GM13977 (cell line): ENCODE data around the gene PNPLA5.

Experiments used
- DNase-seq: peaks from one replicate; pipeline ENCODE4 v3.0.0; 2012; ENCODE audit warnings: low spot score
- CTCF ChIP-seq: IDR thresholded peaks from 2 replicates; pipeline ENCODE4 v1.5.1; 2012; ENCODE audit warnings: mild to moderate bottlenecking, control low read depth; ENCODE audit not compliant: insufficient read depth; ENCODE audit errors: extremely low read depth, missing control alignments
- in situ Hi-C: fragments of 300-500 bp; cut with MboI; formaldehyde crosslinking; loops from one replicate; pipeline ENCODE4 v1.12.0; 2022; ENCODE audit warnings: low sequenced_read_pairs, low pct_unique_long_range_greater_than_20kb, mixed read lengths, inconsistent platforms; ENCODE audit not compliant: unreplicated experiment

PNPLA5 gene

GRCh38 chr22:43882122-43882767 is 9.6 kb downstream of the PNPLA5 start:
- in situ Hi-C loops: no loop called here
- DNase-seq: no peak

GRCh38 chr22:43881091-43882061 is 10.4 kb downstream of the PNPLA5 start:
- TF ChIP-seq CTCF: no peak
- in situ Hi-C loops: no loop called here
- DNase-seq: no peak

More at GRCh38 chr22:43882122-43882767, 9.6 kb downstream of the PNPLA5 start:
- no peak for TF ChIP-seq CTCF

- in situ Hi-C loops: no loop called here
- TF ChIP-seq CTCF: no peak
- DNase-seq: no peak
These were observed 11.2 kb downstream of the PNPLA5 start for GRCh38 chr22:43880541-43880991.

GRCh38 chr22:43879901-43880540 is 11.8 kb downstream of the PNPLA5 start:
- no peak for TF ChIP-seq CTCF
- DNase-seq: no peak
- in situ Hi-C loops: no loop called here

- no peak for TF ChIP-seq CTCF
- in situ Hi-C loops: no loop called here
- DNase-seq: no peak
These were observed 12.8 kb downstream of the PNPLA5 start for GRCh38 chr22:43878831-43879550.
